Cardiac atrium fibroblast (primary cell): Measurements from ENCODE around the gene HIVEP2. TPM values are rescaled to one million over a fixed set of nuclear protein-coding genes. Genes with fewer than 3 reads are reported as not detected.

Experiments
- total RNA-seq: library from RNA; depleted of rRNA; stranded (reverse); fragments of >200 nt; gene quantifications from 2 replicates; pipeline ENCODE4 v1.2.3, GENCODE V29; 2015

The HIVEP2 gene
- 5.8 and 13.9 TPM in 2 replicates for total RNA-seq

GRCh38 chr6:142945049-142945445 lies at the start of gene HIVEP2:
HIVEP2 (minus strand) TSS chr6:142945176; CDS start chr6:142774738, 170,438 bp downstream.

Other genes with a start within 250 kb of the HIVEP2 start
- gene AIG1, start 115.7 kb upstream of the HIVEP2 start, total RNA-seq = 12.8 and 13.4 TPM in 2 replicates